ENCODE results near the gene FUT6.

GRCh38 chr19:5803441-5803751 lies 36.1 kb downstream of the FUT6 start:
- TF ChIP-seq TARDBP (IDR thresholded peaks at IDR 0.05) (no peak), NFRKB (IDR thresholded peaks at IDR 0.05) (no peak), BHLHE40 (IDR thresholded peaks at IDR 0.05; ENCODE audit: borderline replicate concordance) (no peak), FOXK2 (IDR thresholded peaks at IDR 0.05) (no peak), FOXA1 (IDR thresholded peaks at IDR 0.05) (no peak), HDGF (IDR thresholded peaks at IDR 0.05; ENCODE audit: borderline replicate concordance) (no peak), SP1 (IDR thresholded peaks at IDR 0.05) (no peak), L3MBTL2 (conservative IDR thresholded peaks at IDR 0.05) (no peak), ELF4 (IDR thresholded peaks at IDR 0.05) (no peak), SUZ12 (IDR thresholded peaks at IDR 0.05) (no peak), ARNT (IDR thresholded peaks at IDR 0.05) (no peak), FOXM1 (IDR thresholded peaks at IDR 0.05; ENCODE audit: borderline replicate concordance) (no peak)
